ENCODE measurements around the gene KIF5C.
A peak's percentile ranks its signal among the peaks of the same experiment; 100 is the strongest.

The KIF5C gene

GRCh38 chr2:148875387-148876051, 492 bp downstream of the KIF5C start:
- Histone ChIP-seq H3K79me2 (ENCODE audit: insufficient read depth, low read length) (no peaks in the 10 kb centered on the region), H3K9me3 (ENCODE audit: low read length) (no peaks in the 10 kb centered on the region), H2AFZ (ENCODE audit: low read length) (no peak overlapping the region), H3K4me2 (ENCODE audit: low read length) (peak overlapping the region; percentile 72), H3K9ac (ENCODE audit: low read length) (peak overlapping the region; percentile 60; the same call in 1 of the 2 replicates), H3F3A (ENCODE audit: insufficient read depth, low read length) (no peaks in the 10 kb centered on the region; the same call in 1 of the 2 replicates), H3K9me2 (ENCODE audit: low read depth, low read length) (no peaks in the 10 kb centered on the region), H3K4me3 (ENCODE audit: low read depth, low read length, poor library complexity, severe bottlenecking) (peak overlapping the region; percentile 74), H3K27me3 (ENCODE audit: insufficient read depth, low read length) (no peaks in the 10 kb centered on the region), H3K4me1 (ENCODE audit: insufficient read depth, low read length, severe bottlenecking) (peaks cover 17% of the 10 kb centered on the region), H3K27ac (ENCODE audit: low read depth, low read length, poor library complexity, severe bottlenecking) (no peak overlapping the region), H3K36me3 (ENCODE audit: insufficient read depth, low read length) (no peaks in the 10 kb centered on the region), H4K20me1 (ENCODE audit: insufficient read depth, low read length) (no peaks in the 10 kb centered on the region)
- TF ChIP-seq EZH2 (IDR thresholded peaks at IDR 0.05; ENCODE audit: borderline replicate concordance, low read length) (no peak), CTCF (IDR thresholded peaks at IDR 0.05; ENCODE audit: low read length) (no peak)

GRCh38 chr2:148876202-148876594, 1.2 kb downstream of the KIF5C start:
- peak overlapping the region; percentile 40; the same call in 1 of the 2 replicates for H3K9ac ChIP-seq (ENCODE audit: low read length)
- H3K4me2 ChIP-seq (ENCODE audit: low read length), result peak overlapping the region; percentile 72
- no peaks in the 10 kb centered on the region for H3K36me3 ChIP-seq (ENCODE audit: insufficient read depth, low read length)
- TF ChIP-seq CTCF (IDR thresholded peaks at IDR 0.05; ENCODE audit: low read length) (no peak), EZH2 (IDR thresholded peaks at IDR 0.05; ENCODE audit: borderline replicate concordance, low read length) (no peak)
- peak overlapping the region; percentile 74 for H3K4me3 ChIP-seq (ENCODE audit: low read depth, low read length, poor library complexity, severe bottlenecking)
- no peaks in the 10 kb centered on the region for H3K9me3 ChIP-seq (ENCODE audit: low read length)
- H3K27me3 ChIP-seq (ENCODE audit: insufficient read depth, low read length), result no peaks in the 10 kb centered on the region
- H4K20me1 ChIP-seq (ENCODE audit: insufficient read depth, low read length), result no peaks in the 10 kb centered on the region
- no peak overlapping the region for H3K27ac ChIP-seq (ENCODE audit: low read depth, low read length, poor library complexity, severe bottlenecking)
- no peaks in the 10 kb centered on the region; the same call in 1 of the 2 replicates for H3F3A ChIP-seq (ENCODE audit: insufficient read depth, low read length)
- H3K4me1 ChIP-seq (ENCODE audit: insufficient read depth, low read length, severe bottlenecking), result peaks cover 17% of the 10 kb centered on the region
- H2AFZ ChIP-seq (ENCODE audit: low read length), result no peak overlapping the region
- no peaks in the 10 kb centered on the region for H3K9me2 ChIP-seq (ENCODE audit: low read depth, low read length)
- no peaks in the 10 kb centered on the region for H3K79me2 ChIP-seq (ENCODE audit: insufficient read depth, low read length)

GRCh38 chr2:148876595-148877402, 1.8 kb downstream of the KIF5C start:
- no peak overlapping the region for H2AFZ ChIP-seq (ENCODE audit: low read length)

More at GRCh38 chr2:148876595-148877402, 1.8 kb downstream of the KIF5C start:
- Histone ChIP-seq H3K27me3 (ENCODE audit: insufficient read depth, low read length) (no peaks in the 10 kb centered on the region), H3K79me2 (ENCODE audit: insufficient read depth, low read length) (no peaks in the 10 kb centered on the region), H3K27ac (ENCODE audit: low read depth, low read length, poor library complexity, severe bottlenecking) (no peak overlapping the region), H3K9me2 (ENCODE audit: low read depth, low read length) (no peaks in the 10 kb centered on the region), H4K20me1 (ENCODE audit: insufficient read depth, low read length) (no peaks in the 10 kb centered on the region), H3K9me3 (ENCODE audit: low read length) (no peaks in the 10 kb centered on the region), H3F3A (ENCODE audit: insufficient read depth, low read length) (no peaks in the 10 kb centered on the region; the same call in 1 of the 2 replicates), H3K4me2 (ENCODE audit: low read length) (peak overlapping the region; percentile 72), H3K4me3 (ENCODE audit: low read depth, low read length, poor library complexity, severe bottlenecking) (peak overlapping the region; percentile 74), H3K36me3 (ENCODE audit: insufficient read depth, low read length) (no peaks in the 10 kb centered on the region), H3K9ac (ENCODE audit: low read length) (no peak overlapping the region; the same call in 1 of the 2 replicates), H3K4me1 (ENCODE audit: insufficient read depth, low read length, severe bottlenecking) (peaks cover 17% of the 10 kb centered on the region)
- TF ChIP-seq EZH2 (IDR thresholded peaks at IDR 0.05; ENCODE audit: borderline replicate concordance, low read length) (no peak), CTCF (IDR thresholded peaks at IDR 0.05; ENCODE audit: low read length) (no peak)

All from OCI-LY1 (cell line).